ENCODE results near the gene PRORP. TPM values are rescaled to one million over a fixed set of nuclear protein-coding genes. Genes with fewer than 3 reads are reported as not detected.

PRORP gene
- total RNA-seq, 1 experiment from 2014 or later: 34.5 TPM

GRCh38 chr14:35164849-35165248 lies 42.5 kb downstream of the PRORP start:
- H3K4me3 ChIP-seq (ENCODE audit: low read depth, low read length): no peak overlapping the region
- no peak for TF ChIP-seq CTCF (IDR thresholded peaks at IDR 0.05; ENCODE audit: insufficient read depth in 1 of 2, low read depth in 1 of 2, low read length in 1 of 2, severe bottlenecking in 1 of 2, unreplicated experiment in 1 of 2)
- H3K4me1 Mint-ChIP-seq (ENCODE audit: low read depth, unreplicated experiment): peaks cover 6% of the 10 kb centered on the region
- H3K9me3 Mint-ChIP-seq (ENCODE audit: unreplicated experiment): no peaks in the 10 kb centered on the region
- no peaks in the 10 kb centered on the region for H3K27me3 ChIP-seq (replicated peaks; ENCODE audit: control insufficient read depth, insufficient read depth, low read length)
- 0 out of 2 replicates have a peak, but pooled peaks cover 2% of the 10 kb centered on the region for H3K9me3 ChIP-seq
- H3K27ac Mint-ChIP-seq (ENCODE audit: unreplicated experiment): no peak overlapping the region
- no peak for DNase-seq
- no peaks in the 10 kb centered on the region for H3K36me3 ChIP-seq (ENCODE audit: control insufficient read depth, insufficient read depth, low read length)
- peaks cover 15% of the 10 kb centered on the region for H3K4me1 ChIP-seq
- peaks cover 4% of the 10 kb centered on the region for H3K36me3 Mint-ChIP-seq (ENCODE audit: insufficient read depth, unreplicated experiment)
- POLR2A ChIA-PET: no interaction called here
- intact Hi-C loops (cut with micrococcal nuclease; ENCODE audit: unreplicated experiment): no loop called here
- BruUV-seq (replicated peaks): no TSS peak
- no peak overlapping the region for H3K4me3 Mint-ChIP-seq (ENCODE audit: unreplicated experiment)
- CTCF ChIA-PET: no interaction called here
- H3K27me3 Mint-ChIP-seq (ENCODE audit: insufficient read depth, unreplicated experiment): no peaks in the 10 kb centered on the region

- POLR2A ChIA-PET: no interaction called here
- intact Hi-C loops (cut with micrococcal nuclease; ENCODE audit: unreplicated experiment): no loop called here
- H3K36me3 ChIP-seq (ENCODE audit: control insufficient read depth, insufficient read depth, low read length): no peaks in the 10 kb centered on the region
- no peak overlapping the region for H3K4me3 ChIP-seq (ENCODE audit: low read depth, low read length)
- Mint-ChIP-seq H3K4me3 (ENCODE audit: unreplicated experiment) (no peak overlapping the region), H3K27ac (ENCODE audit: unreplicated experiment) (no peak overlapping the region), H3K36me3 (ENCODE audit: insufficient read depth, unreplicated experiment) (peaks cover 10% of the 10 kb centered on the region), H3K4me1 (ENCODE audit: low read depth, unreplicated experiment) (no peaks in the 10 kb centered on the region), H3K27me3 (ENCODE audit: insufficient read depth, unreplicated experiment) (no peaks in the 10 kb centered on the region), H3K9me3 (ENCODE audit: unreplicated experiment) (no peaks in the 10 kb centered on the region)
- CTCF ChIA-PET: no interaction called here
- TF ChIP-seq CTCF (IDR thresholded peaks at IDR 0.05; ENCODE audit: insufficient read depth in 1 of 2, low read depth in 1 of 2, low read length in 1 of 2, severe bottlenecking in 1 of 2, unreplicated experiment in 1 of 2): no peak
- DNase-seq: no peak
- H3K4me1 ChIP-seq: no peaks in the 10 kb centered on the region
- no TSS peak for BruUV-seq (replicated peaks)
- H3K27me3 ChIP-seq (replicated peaks; ENCODE audit: control insufficient read depth, insufficient read depth, low read length): no peaks in the 10 kb centered on the region
- H3K9me3 ChIP-seq: 0 out of 2 replicates have a peak, but pooled peaks cover 5% of the 10 kb centered on the region
These were observed 45.1 kb downstream of the PRORP start for GRCh38 chr14:35167496-35167895.

Other genes with a start within 250 kb of the PRORP start
- gene BAZ1A, start 247.2 kb upstream of the PRORP start, total RNA-seq (2022): 26.1 and 29.6 TPM in 2 replicates
- 80.0 and 84.5 TPM in 2 replicates for gene SRP54, start 139.6 kb upstream of the PRORP start, total RNA-seq (2022)
- 73.6 and 82.0 TPM in 2 replicates for gene FAM177A1, start 76.3 kb upstream of the PRORP start, total RNA-seq (2022)
- 23.3 and 25.2 TPM in 2 replicates for gene PPP2R3C, start 562 bp upstream of the PRORP start, total RNA-seq (2022)
- gene PSMA6, start 169.8 kb downstream of the PRORP start, total RNA-seq (2022): 246 and 247 TPM in 2 replicates

All from Caco-2 (cell line).